H1 (cell line): ENCODE measurements around the gene SPTB. TPM values are rescaled to one million over a fixed set of nuclear protein-coding genes. Genes with fewer than 3 reads are reported as not detected.

Source experiments
- CTCF ChIA-PET: fragments of 300-600 bp; sonication (Branson Sonifier 250); formaldehyde crosslinking; loops from one replicate; lab custom pipeline; 2021; ENCODE audit not compliant: partially characterized antibody; lab: Charles Lee
- POLR2A ChIA-PET: fragments of 300-600 bp; sonication (Branson Sonifier 250); formaldehyde crosslinking; loops from one replicate; lab custom pipeline; 2021; ENCODE audit warnings: inconsistent platforms; ENCODE audit not compliant: partially characterized antibody; lab: Charles Lee
- DNase-seq, 2 experiments: peaks; one replicate each; pipeline versions ENCODE4 v3.0.0 to v3.0.0-alpha.2; 2010 to 2022; ENCODE audit warnings: low spot score in 2 of 2, low read depth in 1 of 2, mixed read lengths in 1 of 2
- FAIRE-seq: peaks from 2 replicates; lab custom pipeline; 2011; peaks lifted over from hg19 to GRCh38; lab: Jason Lieb, UNC
- H2AFZ ChIP-seq: 2 replicates; pipeline ENCODE4 v1.8.1; 2012; ENCODE audit warnings: low read length, inconsistent platforms
- H2AK5ac ChIP-seq: 2 replicates; pipeline ENCODE4 v1.6.1; 2013; ENCODE audit warnings: low read depth, low read length
- H2BK120ac ChIP-seq: replicated peaks from 2 replicates; pipeline ENCODE3; 2013; ENCODE audit warnings: low read depth, low read length, inconsistent platforms
- H2BK12ac ChIP-seq: 2 replicates; pipeline ENCODE4 v1.6.1; 2013; ENCODE audit warnings: low read depth, low read length
- H2BK15ac ChIP-seq: 2 replicates; pipeline ENCODE4 v1.6.1; 2013; ENCODE audit warnings: low read length
- H2BK20ac ChIP-seq: 2 replicates; pipeline ENCODE4 v1.6.1; 2013; ENCODE audit warnings: low read length
- H2BK5ac ChIP-seq: 2 replicates; pipeline ENCODE4 v1.6.1; 2013; ENCODE audit warnings: low read depth, low read length
- H3K14ac ChIP-seq: 2 replicates; pipeline ENCODE4 v1.6.1; 2013; ENCODE audit warnings: inconsistent platforms; ENCODE audit not compliant: insufficient read length
- H3K18ac ChIP-seq: 2 replicates; pipeline ENCODE4 v1.6.1; 2013; ENCODE audit warnings: low read length; ENCODE audit errors: extremely low read depth
- H3K23ac ChIP-seq: 2 replicates; pipeline ENCODE4 v1.6.1; 2013; ENCODE audit warnings: inconsistent platforms; ENCODE audit not compliant: insufficient read length
- H3K23me2 ChIP-seq: 2 replicates; pipeline ENCODE4 v1.6.1; 2013; ENCODE audit warnings: low read depth, low read length
- H3K27ac ChIP-seq: 2 replicates; pipeline ENCODE4 v1.6.1; 2011; ENCODE audit warnings: low read depth, low read length, inconsistent platforms
- H3K27me3 ChIP-seq, 4 experiments: replicated peaks in 1 of 4; 1 replicate in 1 of 4; 2 replicates in 3 of 4; pipeline versions ENCODE4 v1.6.1 to v1.8.1; 2011 to 2013; ENCODE audit warnings: low read length in 3 of 4, mild to moderate bottlenecking in 3 of 4, inconsistent platforms in 2 of 4, mixed read lengths in 2 of 4, moderate library complexity in 1 of 4; ENCODE audit not compliant: control insufficient read depth in 3 of 4, insufficient read depth in 3 of 4; ENCODE audit errors: extremely low read depth in 1 of 4
- H3K36me3 ChIP-seq, 4 experiments: 2 replicates each; pipeline versions ENCODE4 v1.6.1 to v1.8.1; 2011 to 2013; ENCODE audit warnings: mild to moderate bottlenecking in 4 of 4, low read length in 3 of 4, moderate library complexity in 2 of 4, control low read depth in 1 of 4, inconsistent platforms in 1 of 4; ENCODE audit not compliant: insufficient read depth in 4 of 4, control insufficient read depth in 2 of 4
- H3K4ac ChIP-seq: replicated peaks from 2 replicates; pipeline ENCODE3; 2013; ENCODE audit warnings: low read length, low read depth, mixed read lengths, inconsistent platforms; ENCODE audit not compliant: insufficient read length
- H3K4me1 ChIP-seq, 4 experiments: replicated peaks in 1 of 4; 1 replicate in 1 of 4; 2 replicates in 3 of 4; pipeline versions ENCODE4 v1.6.1 to v1.8.1; 2011 to 2013; ENCODE audit warnings: low read length in 3 of 4, inconsistent platforms in 2 of 4, mixed read lengths in 1 of 4; ENCODE audit not compliant: insufficient read depth in 4 of 4, control insufficient read depth in 3 of 4
- H3K4me2 ChIP-seq, 2 experiments: 2 replicates each; pipeline versions ENCODE4 v1.6.1 to v1.8.1; 2011 to 2013; ENCODE audit warnings: low read depth in 2 of 2, low read length in 2 of 2, control low read depth in 1 of 2, inconsistent platforms in 1 of 2, mild to moderate bottlenecking in 1 of 2; ENCODE audit not compliant: insufficient read depth in 1 of 2
- H3K4me3 ChIP-seq, 4 experiments: fragments of 200-600, 300-600 bp in 1 of 4; sonication (generic), shearing (Covaris generic), sonication (Bioruptor Twin) in 1 of 4; 2 replicates each; pipeline versions ENCODE4 v1.5.1 to v1.8.1; 2011 to 2016; ENCODE audit warnings: low read length in 4 of 4, low read depth in 3 of 4, control low read depth in 2 of 4, inconsistent platforms in 2 of 4, mild to moderate bottlenecking in 2 of 4, mixed read lengths in 1 of 4, moderate library complexity in 1 of 4; ENCODE audit not compliant: insufficient read depth in 2 of 4; ENCODE audit errors: extremely low read depth in 1 of 4
- H3K56ac ChIP-seq: replicated peaks from 2 replicates; pipeline ENCODE3; 2013; ENCODE audit warnings: low read depth, mild to moderate bottlenecking, mixed read lengths, low read length, inconsistent platforms; ENCODE audit not compliant: insufficient read length
- H3K79me1 ChIP-seq: 2 replicates; pipeline ENCODE4 v1.6.1; 2013; ENCODE audit warnings: low read depth, low read length, control low read depth
- H3K79me2 ChIP-seq, 2 experiments: 2 replicates each; pipeline versions ENCODE4 v1.6.1 to v1.8.1; 2012 to 2013; ENCODE audit warnings: low read length in 2 of 2, mild to moderate bottlenecking in 2 of 2, inconsistent platforms in 1 of 2; ENCODE audit not compliant: insufficient read depth in 2 of 2, control insufficient read depth in 1 of 2
- H3K9ac ChIP-seq, 4 experiments: replicated peaks in 1 of 4; 1 replicate in 1 of 4; 2 replicates in 3 of 4; pipeline versions ENCODE4 v1.6.1 to v1.8.1; 2011 to 2013; ENCODE audit warnings: low read depth in 3 of 4, low read length in 3 of 4, control low read depth in 2 of 4, mild to moderate bottlenecking in 2 of 4, moderate library complexity in 2 of 4, inconsistent platforms in 1 of 4; ENCODE audit errors: extremely low read depth in 1 of 4
- H3K9me3 ChIP-seq, 2 experiments: 2 replicates each; pipeline versions ENCODE4 v1.6.1 to v1.8.1; 2012 to 2013; ENCODE audit warnings: mild to moderate bottlenecking in 2 of 2, moderate library complexity in 2 of 2, control low read depth in 1 of 2, inconsistent platforms in 1 of 2, low read depth in 1 of 2, low read length in 1 of 2, mixed read lengths in 1 of 2; ENCODE audit not compliant: insufficient read depth in 2 of 2
- H4K20me1 ChIP-seq, 2 experiments: replicated peaks in 1 of 2; 2 replicates each; pipeline versions ENCODE3 to v1.8.1; 2011 to 2013; ENCODE audit warnings: inconsistent platforms in 2 of 2, low read length in 2 of 2, mild to moderate bottlenecking in 1 of 2; ENCODE audit not compliant: insufficient read depth in 2 of 2, control insufficient read depth in 1 of 2
- H4K5ac ChIP-seq: 2 replicates; pipeline ENCODE4 v1.6.1; 2013; ENCODE audit warnings: low read length, low read depth, mixed read lengths, inconsistent platforms; ENCODE audit not compliant: insufficient read length
- H4K8ac ChIP-seq: 2 replicates; pipeline ENCODE4 v1.8.0; 2013; ENCODE audit warnings: mild to moderate bottlenecking, moderate library complexity, low read length, inconsistent platforms; ENCODE audit not compliant: insufficient read depth; ENCODE audit errors: extremely low read depth
- H4K91ac ChIP-seq: replicated peaks from 2 replicates; pipeline ENCODE3; 2013; ENCODE audit warnings: low read length, mixed read lengths, inconsistent platforms; ENCODE audit not compliant: insufficient read length
- JUN ChIP-seq: IDR thresholded peaks from 2 replicates; pipeline ENCODE4 v1.6.1; 2011; ENCODE audit warnings: low read depth, mild to moderate bottlenecking, improper control_type of control experiment, low read length
- JUND ChIP-seq: IDR thresholded peaks from 2 replicates; pipeline ENCODE4 v1.6.1; 2011; ENCODE audit warnings: mild to moderate bottlenecking, improper control_type of control experiment, low read length
- SRF ChIP-seq: IDR thresholded peaks from 2 replicates; pipeline ENCODE4 v1.6.1; 2011; ENCODE audit warnings: mild to moderate bottlenecking, low read depth, low read length, moderate library complexity
- TCF12 ChIP-seq: IDR thresholded peaks from 2 replicates; pipeline ENCODE4 v1.6.1; 2011; ENCODE audit warnings: low read depth, mild to moderate bottlenecking, low read length
- YY1 ChIP-seq: IDR thresholded peaks from 2 replicates; pipeline ENCODE4 v1.6.1; 2011; ENCODE audit warnings: low read depth, mild to moderate bottlenecking, low read length
- WGBS, 2 experiments: shearing (Covaris generic) in 1 of 2; methylation state at CpG; one replicate each; pipeline versions ENCODE4 v1.1.6 to v1.1.7; 2013 to 2015; ENCODE audit warnings: low lambda C conversion rate in 2 of 2, mixed read lengths in 2 of 2, inconsistent platforms in 1 of 2, low coverage in 1 of 2, missing lambda C conversion rate in 1 of 2; ENCODE audit not compliant: insufficient replicate concordance in 2 of 2, insufficient coverage in 1 of 2, insufficient read length in 1 of 2; ENCODE audit errors: extremely low coverage in 1 of 2, missing lambda C conversion rate in 1 of 2; 5-methylcytosine and 5-hydroxymethylcytosine counted together
- polyA plus RNA-seq, 7 experiments: library from polyadenylated mRNA; depleted of rRNA in 3 of 7; stranded (reverse) in 5 of 7; unstranded in 2 of 7; fragments of >200 nt in 5 of 7; fragments of 200-250 nt in 2 of 7; gene quantifications; 1 replicate in 5 of 7; 2 replicates in 1 of 7; 4 replicates in 1 of 7; pipeline versions ENCODE4 v1.2.1 to v1.2.3, GENCODE V29; 2011 to 2013; ENCODE audit warnings: missing spikeins in 2 of 7, mixed read lengths in 2 of 7
- total RNA-seq: library from RNA; stranded (reverse); fragmentation: NEBNext Ultra II Directional; extraction: Animal tissue kit (Norgen Biotek cat#: 25700); gene quantifications from 2 replicates; pipeline ENCODE4 v1.2.1, GENCODE V29; 2021

Gene SPTB
- total and polyA plus RNA-seq, 2 of the 8 experiments (the other 6 are each of a cell fraction or from before 2014, with no cell fraction given): 0.30 to 2.4 TPM

DNA sequence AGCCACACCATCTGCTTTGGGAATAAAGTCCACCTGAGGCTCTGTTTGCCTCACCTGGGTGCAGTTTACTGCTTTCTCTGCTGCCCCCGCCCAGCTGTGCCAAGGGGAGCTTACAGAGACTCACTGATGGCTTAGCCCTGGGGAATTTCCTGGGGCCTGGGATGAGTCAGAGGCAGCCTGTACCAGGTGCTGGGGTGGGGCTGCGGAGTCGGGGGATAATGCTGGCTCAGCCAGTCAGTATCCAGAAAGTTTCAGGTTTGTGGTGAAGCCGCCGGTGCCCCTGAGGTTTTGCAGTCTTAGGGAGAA, 153.2 kb downstream of the SPTB start:
- no peak for FAIRE-seq
- H3K27ac ChIP-seq: no peak overlapping the region
- no peak overlapping the region for H3K18ac ChIP-seq
- H3K79me1 ChIP-seq: peaks cover 16% of the 10 kb centered on the region
- ChIA-PET POLR2A (interaction anchor here (1.3 to 2.5 kb wide), 4 partner anchors 9 to 41 kb away, joined by 3 to 10 read pairs (median 6); no protein-coding TSS in a partner anchor), CTCF (interaction anchor here (0.6 to 4.0 kb wide), 16 partner anchors 9 to 161 kb away, joined by 3 to 33 read pairs (median 10); no protein-coding TSS in a partner anchor)
- H3K23me2 ChIP-seq: no peaks in the 10 kb centered on the region
- no peak overlapping the region for H2AK5ac ChIP-seq
- no peak overlapping the region for H3K56ac ChIP-seq
- peak overlapping the region; percentile 13 to 46; a peak in 2 of 4 replicates for H3K4me2 ChIP-seq
- peak overlapping the region; percentile 59 for H4K91ac ChIP-seq
- H2BK12ac ChIP-seq: 0 out of 2 replicates have a peak overlapping the region, but pooled peaks have one; percentile 27
- H4K8ac ChIP-seq: no peak overlapping the region
- DNase-seq: no peak
- peaks cover 24 to 44% (median 38%) of the 10 kb centered on the region in 4 experiments for H3K4me1 ChIP-seq
- peak overlapping the region in 1 of 4 experiments; percentile 7; a peak in 1 of 8 replicates for H3K4me3 ChIP-seq
- H2BK5ac ChIP-seq: peak overlapping the region; percentile 84; the same call in 1 of the 2 replicates
- TF ChIP-seq JUND (peak; percentile 86), YY1 (no peak), JUN (peak; percentile 49; the same call in 1 of the 2 replicates), SRF (no peak), TCF12 (0 out of 2 replicates have a peak, but pooled peaks have one; percentile 63)
- H3K27me3 ChIP-seq: no peaks in the 10 kb centered on the region
- no peak overlapping the region for H3K14ac ChIP-seq
- H3K79me2 ChIP-seq: peaks cover 0 to 74% of the 10 kb centered on the region in 2 experiments; a peak in 2 of 4 replicates
- no peak overlapping the region for H4K5ac ChIP-seq
- WGBS, 2 experiments: 72% methylated on average over 5 of the region's 5 CpGs; no CpG with 5 or more reads in 1 of the 2 experiments
- no peak overlapping the region for H2BK120ac ChIP-seq
- no peak overlapping the region; the same call in 1 of the 2 replicates for H2BK15ac ChIP-seq
- peaks cover 8 to 33% (median 25%) of the 10 kb centered on the region in 4 experiments for H3K36me3 ChIP-seq
- no peak overlapping the region for H3K23ac ChIP-seq
- H2BK20ac ChIP-seq: no peak overlapping the region
- H3K9me3 ChIP-seq: no peaks in the 10 kb centered on the region
- H3K4ac ChIP-seq: peak overlapping the region; percentile 13
- peaks cover 37 to 46% of the 10 kb centered on the region in 2 experiments for H4K20me1 ChIP-seq
- no peak overlapping the region for H3K9ac ChIP-seq
- H2AFZ ChIP-seq: no peak overlapping the region
